Lower lobe of right lung (tissue), 2 donors: ENCODE measurements around the gene CEACAM6. TPM values are rescaled to one million over a fixed set of nuclear protein-coding genes. Genes with fewer than 3 reads are reported as not detected.
"Not testable (repeated sequence)": the region's sequence is repeated elsewhere in the genome, so short reads cannot be mapped to it uniquely, and the experiment has no call there.

Experiments
- ATAC-seq, 2 donors: fragments of 200-7000 bp; cut with Tn5 transposase; one replicate each; pipeline ENCODE4 v1.9.1; 2020 to 2022; ENCODE audit warnings: mild to moderate bottlenecking in 2 of 2, moderate library complexity in 2 of 2
- DNase-seq: peaks from one replicate; pipeline ENCODE4 v3.0.0-alpha.2; 2020
- H3K27ac ChIP-seq: fragments of 200-600 bp; one replicate; pipeline ENCODE4 v1.8.0; 2022
- H3K27me3 ChIP-seq: fragments of 200-600 bp; one replicate; pipeline ENCODE4 v1.8.0; 2022; ENCODE audit warnings: low read depth
- H3K36me3 ChIP-seq: fragments of 200-600 bp; one replicate; pipeline ENCODE4 v1.8.0; 2022; ENCODE audit warnings: mild to moderate bottlenecking
- H3K4me1 ChIP-seq: fragments of 200-600 bp; one replicate; pipeline ENCODE4 v1.8.0; 2022
- H3K4me3 ChIP-seq: fragments of 200-600 bp; one replicate; pipeline ENCODE4 v1.8.0; 2022; ENCODE audit warnings: mild to moderate bottlenecking
- H3K9me3 ChIP-seq: fragments of 200-600 bp; one replicate; pipeline ENCODE4 v1.8.0; 2022
- CTCF ChIP-seq: fragments of 200-600 bp; IDR thresholded peaks from one replicate; pipeline ENCODE4 v1.8.0; 2022; ENCODE audit warnings: antibody characterized with exemption, mild to moderate bottlenecking
- intact Hi-C: fragments of 100-400 bp; cut with DNase I; formaldehyde crosslinking; loops from one replicate; pipeline ENCODE4 v1.11.0; 2022
- total RNA-seq: library from RNA; stranded (reverse); fragmentation: NEBNext Ultra II Directional; extraction: Animal tissue kit (Norgen Biotek cat#: 25700); gene quantifications from one replicate; pipeline ENCODE4 v1.2.1, GENCODE V29; 2021
- donor health status: DM: no; HTN: yes; CAD: no; lungs with severe emphysema.

The CEACAM6 gene
- total RNA-seq, 1 donor from 2014 or later, result 369 TPM

GRCh38 chr19:41748012-41748411 is 7.3 kb upstream of the CEACAM6 start:
- Histone ChIP-seq H3K4me1 (no peaks in the 10 kb centered on the region), H3K9me3 (no peaks in the 10 kb centered on the region), H3K4me3 (no peak overlapping the region), H3K27me3 (peaks cover 8% of the 10 kb centered on the region), H3K36me3 (no peaks in the 10 kb centered on the region), H3K27ac (no peak overlapping the region)
- TF ChIP-seq CTCF, result no peak
- no peak for DNase-seq
- ATAC-seq, result no peak
- intact Hi-C loops, result no loop called here

- ATAC-seq (peak; percentile 69 to 71), DNase-seq (peak; percentile 64)
- H3K27me3 ChIP-seq, intact Hi-C loops, H3K9me3 ChIP-seq, H3K36me3 ChIP-seq, H3K4me1 ChIP-seq: not testable (repeated sequence)
- Histone ChIP-seq H3K27ac (peak overlapping the region; percentile 74), H3K4me3 (peak overlapping the region; percentile 15)
Measured at GRCh38 chr19:41750248-41751134, 4.8 kb upstream of the CEACAM6 start.

GRCh38 chr19:41753159-41753558 is 2.2 kb upstream of the CEACAM6 start:
- intact Hi-C loops, result no loop called here
- no peaks in the 10 kb centered on the region for H3K27me3 ChIP-seq
- DNase-seq (peak; percentile 87), ATAC-seq (peak; percentile 52 to 62)
- peak; percentile 79 for TF ChIP-seq CTCF
- no peaks in the 10 kb centered on the region for H3K36me3 ChIP-seq
- H3K27ac ChIP-seq, result no peak overlapping the region
- no peak overlapping the region for H3K4me3 ChIP-seq
- H3K4me1 ChIP-seq, result peaks cover 8% of the 10 kb centered on the region
- H3K9me3 ChIP-seq, result no peaks in the 10 kb centered on the region

GRCh38 chr19:41753936-41754529 is 1.3 kb upstream of the CEACAM6 start:
- Histone ChIP-seq H3K4me1 (peaks cover 8% of the 10 kb centered on the region), H3K27ac (peak overlapping the region; percentile 49), H3K4me3 (no peak overlapping the region), H3K9me3 (no peaks in the 10 kb centered on the region), H3K36me3 (no peaks in the 10 kb centered on the region), H3K27me3 (no peaks in the 10 kb centered on the region)
- peak; percentile 62 for TF ChIP-seq CTCF
- peak; percentile 73 to 75 for ATAC-seq
- intact Hi-C loops, result no loop called here
- peak; percentile 57 for DNase-seq

- no peaks in the 10 kb centered on the region for H3K27me3 ChIP-seq
- H3K36me3 ChIP-seq, result no peaks in the 10 kb centered on the region
- H3K27ac ChIP-seq, result peak overlapping the region; percentile 41
- no peaks in the 10 kb centered on the region for H3K9me3 ChIP-seq
- DNase-seq (no peak), ATAC-seq (peak in 1 of 2 donors; percentile 13)
- intact Hi-C loops, result no loop called here
- H3K4me3 ChIP-seq, result peak overlapping the region; percentile 45
- TF ChIP-seq CTCF, result no peak
- peaks cover 6% of the 10 kb centered on the region for H3K4me1 ChIP-seq
Measured at GRCh38 chr19:41758846-41759245, 3.5 kb downstream of the CEACAM6 start.

GRCh38 chr19:41767115-41767514 is 11.8 kb downstream of the CEACAM6 start:
- intact Hi-C loops, result no loop called here
- Histone ChIP-seq H3K4me1 (no peaks in the 10 kb centered on the region), H3K9me3 (no peaks in the 10 kb centered on the region), H3K4me3 (no peak overlapping the region), H3K27me3 (no peaks in the 10 kb centered on the region), H3K27ac (no peak overlapping the region), H3K36me3 (peaks cover 4% of the 10 kb centered on the region)
- ATAC-seq (no peak), DNase-seq (no peak)
- TF ChIP-seq CTCF, result no peak

GRCh38 chr19:41768105-41768504 is 12.8 kb downstream of the CEACAM6 start:
- H3K27ac ChIP-seq, intact Hi-C loops, H3K4me3 ChIP-seq, H3K4me1 ChIP-seq, H3K27me3 ChIP-seq, DNase-seq, H3K36me3 ChIP-seq, H3K9me3 ChIP-seq: not testable (repeated sequence)
- ATAC-seq, result peak in 1 of 2 donors; percentile 58
